ENCODE measurements around the gene SPDYE6. TPM values are rescaled to one million over a fixed set of nuclear protein-coding genes. Genes with fewer than 3 reads are reported as not detected.

The SPDYE6 gene
- polyA plus RNA-seq, 1 donor (not counting 4 experiments of a cell fraction or from before 2014, with no cell fraction given) = not detected

DNA sequence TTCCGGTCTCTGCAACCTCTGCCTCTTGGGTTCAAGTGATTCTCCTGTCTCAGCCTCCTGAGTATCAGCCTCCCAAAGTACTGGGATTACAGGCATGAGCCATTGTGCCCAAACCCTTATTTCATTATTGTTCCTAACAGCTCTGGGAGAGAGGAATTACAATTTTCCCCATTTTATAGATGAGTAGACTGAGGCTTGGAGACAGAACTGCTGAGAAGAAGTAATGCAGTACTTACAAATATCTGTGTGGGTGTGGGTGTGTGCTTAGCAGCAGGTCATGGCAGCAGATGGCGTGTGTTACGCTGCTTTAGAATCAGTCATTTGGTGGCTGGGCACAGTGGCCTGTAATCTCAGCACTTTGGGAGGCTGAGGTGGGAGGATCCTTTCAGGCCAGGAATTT lies 47.3 kb upstream of the SPDYE6 start:
- no peaks in the 10 kb centered on the region for H3K9me1 ChIP-seq (ENCODE audit: control insufficient read depth, extremely low read depth, insufficient read depth, low read length)
- no peaks in the 10 kb centered on the region for H4K20me1 ChIP-seq (ENCODE audit: control insufficient read depth, extremely low read depth, insufficient read depth, low read length)
- DNase-seq (ENCODE audit: low read depth, low spot score) (no peak), FAIRE-seq (no peak)
- dilution Hi-C loops (cut with MboI; ENCODE audit: extremely low pct_ligation_motif_present, low sequenced_read_pairs) = no loop called here
- no peak for TF ChIP-seq CTCF (optimal IDR thresholded peaks at IDR 0.05 in 1 of 3, IDR thresholded peaks at IDR 0.05 in 1 of 3, conservative IDR thresholded peaks at IDR 0.05 in 1 of 3; ENCODE audit: extremely low read depth in 1 of 3, insufficient read depth in 2 of 3, low read length in 3 of 3)
- TF ChIP-seq EZH2 (IDR thresholded peaks at IDR 0.05; ENCODE audit: low read length) = no peak
- no peak overlapping the region for H3K27ac ChIP-seq (ENCODE audit: control insufficient read depth, insufficient read depth, low read length)
- no peak overlapping the region for H2AFZ ChIP-seq (ENCODE audit: control insufficient read depth, low read length)
- no peaks in the 10 kb centered on the region for H3K9me3 ChIP-seq (ENCODE audit: control insufficient read depth, low read depth, low read length)
- peaks cover 31 to 36% of the 10 kb centered on the region in 2 experiments for H3K36me3 ChIP-seq (ENCODE audit: control insufficient read depth in 2 of 2, extremely low read depth in 1 of 2, insufficient read depth in 2 of 2, low read length in 2 of 2)
- no peak overlapping the region for H3K4me2 ChIP-seq (ENCODE audit: control insufficient read depth, extremely low read depth, insufficient read depth, low read depth, low read length)
- no peak overlapping the region for H3K4me3 ChIP-seq (ENCODE audit: control insufficient read depth in 2 of 3, extremely low read depth in 1 of 3, insufficient read depth in 2 of 3, low read depth in 1 of 3, low read length in 3 of 3)
- H3K9ac ChIP-seq (ENCODE audit: control insufficient read depth, extremely low read depth, insufficient read depth, low read length) = no peak overlapping the region
- no peaks in the 10 kb centered on the region for H3K27me3 ChIP-seq (ENCODE audit: control insufficient read depth, extremely low read depth, insufficient read depth, low read length)
- no peaks in the 10 kb centered on the region for H3K79me2 ChIP-seq (ENCODE audit: control insufficient read depth, insufficient read depth, low read length)
- H3K4me1 ChIP-seq (ENCODE audit: control insufficient read depth, extremely low read depth, insufficient read depth, low read length) = no peaks in the 10 kb centered on the region

DNA sequence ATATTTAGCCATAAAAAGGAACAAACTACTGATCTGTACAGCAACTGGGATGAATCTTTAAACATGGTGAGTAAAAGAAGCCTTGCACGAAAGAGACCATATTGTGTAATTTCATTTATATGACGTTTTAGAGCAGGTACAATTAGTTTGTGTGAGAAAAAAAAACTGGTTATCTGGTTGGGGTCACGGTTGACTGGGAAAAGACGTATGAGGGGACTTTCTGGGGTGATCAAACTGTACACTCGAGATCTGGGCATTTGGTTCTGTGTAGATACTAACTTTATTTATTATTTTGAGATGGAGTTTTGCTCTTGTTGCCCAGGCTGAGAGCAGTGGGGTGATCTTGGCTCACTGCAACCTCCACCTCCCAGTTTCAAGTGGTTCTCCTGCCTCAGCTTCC lies 44.1 kb upstream of the SPDYE6 start:
- Histone ChIP-seq H3K4me2 (ENCODE audit: control insufficient read depth, extremely low read depth, insufficient read depth, low read depth, low read length) (no peak overlapping the region), H3K79me2 (ENCODE audit: control insufficient read depth, insufficient read depth, low read length) (peaks cover 13% of the 10 kb centered on the region), H4K20me1 (ENCODE audit: control insufficient read depth, extremely low read depth, insufficient read depth, low read length) (no peaks in the 10 kb centered on the region), H3K27me3 (ENCODE audit: control insufficient read depth, extremely low read depth, insufficient read depth, low read length) (no peaks in the 10 kb centered on the region), H3K36me3 (ENCODE audit: control insufficient read depth in 2 of 2, extremely low read depth in 1 of 2, insufficient read depth in 2 of 2, low read length in 2 of 2) (peaks cover 11 to 20% of the 10 kb centered on the region in 2 experiments), H3K4me1 (ENCODE audit: control insufficient read depth, extremely low read depth, insufficient read depth, low read length) (peaks cover 8% of the 10 kb centered on the region), H3K4me3 (ENCODE audit: control insufficient read depth in 2 of 3, extremely low read depth in 1 of 3, insufficient read depth in 2 of 3, low read depth in 1 of 3, low read length in 3 of 3) (no peak overlapping the region), H3K27ac (ENCODE audit: control insufficient read depth, insufficient read depth, low read length) (no peak overlapping the region), H3K9me3 (ENCODE audit: control insufficient read depth, low read depth, low read length) (no peaks in the 10 kb centered on the region), H3K9ac (ENCODE audit: control insufficient read depth, extremely low read depth, insufficient read depth, low read length) (no peak overlapping the region), H3K9me1 (ENCODE audit: control insufficient read depth, extremely low read depth, insufficient read depth, low read length) (no peaks in the 10 kb centered on the region), H2AFZ (ENCODE audit: control insufficient read depth, low read length) (no peak overlapping the region)
- TF ChIP-seq EZH2 (IDR thresholded peaks at IDR 0.05; ENCODE audit: low read length) = no peak
- no peak for TF ChIP-seq CTCF (optimal IDR thresholded peaks at IDR 0.05 in 1 of 3, IDR thresholded peaks at IDR 0.05 in 1 of 3, conservative IDR thresholded peaks at IDR 0.05 in 1 of 3; ENCODE audit: extremely low read depth in 1 of 3, insufficient read depth in 2 of 3, low read length in 3 of 3)
- no peak for FAIRE-seq
- dilution Hi-C loops (cut with MboI; ENCODE audit: extremely low pct_ligation_motif_present, low sequenced_read_pairs) = no loop called here
- DNase-seq (ENCODE audit: low read depth, low spot score) = no peak
